SK-N-SH (cell line): ENCODE measurements around the gene KDSR.

Experiments used
- CTCF ChIP-seq: fragments of 200-600 bp; sonication (generic); IDR thresholded peaks from 2 replicates; pipeline ENCODE4 v1.6.1; 2017; ENCODE audit warnings: antibody characterized with exemption, mild to moderate bottlenecking, moderate library complexity
- FOXJ3 ChIP-seq: sonication (generic); formaldehyde crosslinking; IDR thresholded peaks from 2 replicates; pipeline ENCODE4 v1.5.1; 2020; ENCODE audit warnings: mild to moderate bottlenecking, missing genetic modification reagents
- POLR2AphosphoS5 ChIP-seq: IDR thresholded peaks from 2 replicates; pipeline ENCODE4 v1.6.1; 2012; ENCODE audit warnings: low read depth, low read length
- REST ChIP-seq: IDR thresholded peaks from 2 replicates; pipeline ENCODE4 v1.6.1; 2012; ENCODE audit warnings: mild to moderate bottlenecking, low read depth, low read length, moderate library complexity
- SIN3A ChIP-seq: IDR thresholded peaks from 2 replicates; pipeline ENCODE4 v1.6.1; 2012; ENCODE audit warnings: low read depth, mild to moderate bottlenecking, low read length, moderate library complexity, borderline replicate concordance
- SMC3 ChIP-seq: IDR thresholded peaks from 2 replicates; pipeline ENCODE4 v1.6.1; 2012; ENCODE audit warnings: low read depth, low read length, improper control_type of control experiment
- TCF12 ChIP-seq: IDR thresholded peaks from 2 replicates; pipeline ENCODE4 v1.4.0; 2012
- YY1 ChIP-seq: IDR thresholded peaks from 2 replicates; pipeline ENCODE4 v1.4.0; 2012; ENCODE audit warnings: low read depth, mild to moderate bottlenecking
- ZBTB33 ChIP-seq: IDR thresholded peaks from 2 replicates; pipeline ENCODE4 v1.4.0; 2012; ENCODE audit warnings: low read depth, borderline replicate concordance

GRCh38 chr18:63302636-63303405 is 64.2 kb downstream of the KDSR start:
- no peak for TF ChIP-seq POLR2AphosphoS5
- TF ChIP-seq ZBTB33 = no peak
- TF ChIP-seq TCF12 = no peak
- no peak for TF ChIP-seq CTCF
- TF ChIP-seq FOXJ3 (CRISPR knock-in tag) = no peak
- TF ChIP-seq SIN3A = no peak
- TF ChIP-seq YY1 = no peak
- no peak for TF ChIP-seq SMC3
- no peak for TF ChIP-seq REST
